Endothelial cell of umbilical vein (primary cell): ENCODE data around the gene SLC23A2. TPM values are rescaled to one million over a fixed set of nuclear protein-coding genes. Genes with fewer than 3 reads are reported as not detected.
"Not testable (repeated sequence)": the region's sequence is repeated elsewhere in the genome, so short reads cannot be mapped to it uniquely, and the experiment has no call there.

ENCODE experiments used
- BruUV-seq: library from RNA; stranded (reverse); fragments of 400-500 nt; replicated peaks from 2 replicates; lab custom pipeline; 2021; lab: Mats Ljungman, UMichigan
- CTCF ChIA-PET: fragments of 300-600, 350-600 bp; sonication (Branson Sonifier 250); formaldehyde crosslinking; loops from one replicate; lab custom pipeline; 2021; ENCODE audit warnings: antibody characterized with exemption, inconsistent platforms; lab: Charles Lee
- POLR2A ChIA-PET: fragments of 300-600, 350-600 bp; sonication (Branson Sonifier 250); formaldehyde crosslinking; loops from one replicate; lab custom pipeline; 2021; ENCODE audit warnings: antibody characterized with exemption, inconsistent platforms; lab: Charles Lee
- DNase-seq: peaks from one replicate; pipeline ENCODE4 v3.0.0-alpha.2; 2011; ENCODE audit warnings: low read depth, low spot score
- FAIRE-seq: peaks from 2 replicates; lab custom pipeline; 2011; peaks lifted over from hg19 to GRCh38; lab: Jason Lieb, UNC
- H2AFZ ChIP-seq: 2 replicates; pipeline ENCODE4 v1.6.0; 2012; ENCODE audit warnings: low read depth, low read length, control low read depth, inconsistent platforms
- H3K27ac ChIP-seq: 2 replicates; pipeline ENCODE4 v1.5.1; 2011; ENCODE audit warnings: low read depth, mild to moderate bottlenecking, control low read depth, low read length, moderate library complexity; ENCODE audit not compliant: insufficient read depth
- H3K27me3 ChIP-seq, 2 experiments: 2 replicates each; pipeline versions ENCODE4 v1.6.0 to v1.6.1; 2011; ENCODE audit warnings: low read length in 2 of 2, mixed read lengths in 1 of 2; ENCODE audit not compliant: control insufficient read depth in 2 of 2, insufficient read depth in 2 of 2
- H3K36me3 ChIP-seq, 2 experiments: 2 replicates in 1 of 2; 3 replicates in 1 of 2; pipeline ENCODE4 v1.5.1; 2011; ENCODE audit warnings: low read length in 2 of 2, mild to moderate bottlenecking in 1 of 2, moderate library complexity in 1 of 2; ENCODE audit not compliant: control insufficient read depth in 2 of 2, insufficient read depth in 2 of 2; ENCODE audit errors: extremely low read depth in 1 of 2
- H3K4me1 ChIP-seq: 3 replicates; pipeline ENCODE4 v1.5.1; 2011; ENCODE audit warnings: mild to moderate bottlenecking, low read length; ENCODE audit not compliant: control insufficient read depth, insufficient read depth; ENCODE audit errors: extremely low read depth
- H3K4me2 ChIP-seq: 2 replicates; pipeline ENCODE4 v1.6.1; 2011; ENCODE audit warnings: low read length, control low read depth, mixed read lengths; ENCODE audit not compliant: insufficient read depth
- H3K4me3 ChIP-seq, 3 experiments: fragments of 200-600 bp in 1 of 3; sonication (generic), shearing (Covaris generic) in 1 of 3; replicated peaks in 1 of 3; 2 replicates each; pipeline ENCODE4 v1.5.1; 2011 to 2016; ENCODE audit warnings: control low read depth in 3 of 3, low read length in 3 of 3, mild to moderate bottlenecking in 2 of 3, inconsistent platforms in 1 of 3, low read depth in 1 of 3, moderate library complexity in 1 of 3; ENCODE audit not compliant: insufficient read depth in 1 of 3
- H3K79me2 ChIP-seq: 2 replicates; pipeline ENCODE4 v1.6.0; 2012; ENCODE audit warnings: low read length, inconsistent platforms; ENCODE audit not compliant: control insufficient read depth, insufficient read depth
- H3K9ac ChIP-seq: replicated peaks from 2 replicates; pipeline ENCODE3; 2011; ENCODE audit warnings: low read length, control low read depth; ENCODE audit not compliant: insufficient read depth; ENCODE audit errors: extremely low read depth
- H3K9me1 ChIP-seq: replicated peaks from 3 replicates; pipeline ENCODE4 v1.6.0; 2011; ENCODE audit warnings: mild to moderate bottlenecking, low read length; ENCODE audit not compliant: control insufficient read depth, insufficient read depth; ENCODE audit errors: extremely low read depth
- H3K9me3 ChIP-seq: replicated peaks from 2 replicates; pipeline ENCODE4 v1.5.1; 2012; ENCODE audit warnings: low read length, inconsistent platforms; ENCODE audit not compliant: control insufficient read depth, insufficient read depth
- H4K20me1 ChIP-seq: replicated peaks from 2 replicates; pipeline ENCODE3; 2011; ENCODE audit warnings: mild to moderate bottlenecking, low read length; ENCODE audit not compliant: control insufficient read depth, insufficient read depth; ENCODE audit errors: extremely low read depth
- EZH2 ChIP-seq: IDR thresholded peaks from 2 replicates; pipeline ENCODE4 v1.6.1; 2012; ENCODE audit warnings: borderline replicate concordance, low read depth, mild to moderate bottlenecking, moderate library complexity, low read length, inconsistent platforms; ENCODE audit not compliant: severe bottlenecking
- FOS ChIP-seq: IDR thresholded peaks from 2 replicates; pipeline ENCODE4 v1.6.1; 2011; ENCODE audit warnings: mild to moderate bottlenecking, low read length, moderate library complexity, borderline replicate concordance; ENCODE audit not compliant: insufficient read depth
- GATA2 ChIP-seq: IDR thresholded peaks from 2 replicates; pipeline ENCODE4 v1.7.0; 2011; ENCODE audit warnings: low read depth, mild to moderate bottlenecking, moderate library complexity, mixed read lengths, low read length; ENCODE audit not compliant: insufficient read length, insufficient read depth
- JUN ChIP-seq: IDR thresholded peaks from 2 replicates; pipeline ENCODE4 v1.6.1; 2011; ENCODE audit warnings: borderline replicate concordance, low read depth; ENCODE audit not compliant: insufficient read length, insufficient read depth
- MYC ChIP-seq: IDR thresholded peaks from one replicate; pipeline ENCODE4 v1.6.1; 2011; ENCODE audit warnings: mild to moderate bottlenecking, low read depth, low read length
- POLR2A ChIP-seq: IDR thresholded peaks from 2 replicates; pipeline ENCODE4 v1.6.1; 2012; ENCODE audit warnings: low read depth, mild to moderate bottlenecking, control low read depth, low read length
- POLR2AphosphoS5 ChIP-seq: IDR thresholded peaks from 2 replicates; pipeline ENCODE4 v1.6.1; 2012; ENCODE audit warnings: low read depth, mild to moderate bottlenecking, control low read depth, low read length, moderate library complexity; ENCODE audit not compliant: insufficient read depth
- dilution Hi-C: fragments of 300-500 bp; cut with MboI; formaldehyde crosslinking; loops from one replicate; pipeline ENCODE4 v1.15.0; 2019; ENCODE audit warnings: low sequenced_read_pairs; ENCODE audit not compliant: extremely low pct_ligation_motif_present
- intact Hi-C: fragments of 100-400 bp; cut with micrococcal nuclease; formaldehyde crosslinking; loops from one replicate; pipeline ENCODE4 v1.10.0; 2022
- polyA plus RNA-seq, 4 experiments: library from polyadenylated mRNA; depleted of rRNA in 3 of 4; stranded (reverse) in 3 of 4; unstranded in 1 of 4; fragments of >200 nt; gene quantifications; 2 replicates each; pipeline versions ENCODE4 v1.2.1 to v1.2.3, GENCODE V29; 2011 to 2012; ENCODE audit warnings: missing spikeins in 1 of 4
- total RNA-seq: library from RNA; stranded (reverse); gene quantifications from 2 replicates; pipeline ENCODE4 v1.2.3, GENCODE V29; 2021
- TF ChIP-seq, protein P1 (sequence below), 2 donors: IDR thresholded peaks; 1 replicate in 1 of 2; 2 replicates in 1 of 2; pipeline ENCODE4 v1.5.1; 2011; ENCODE audit warnings: low read length in 2 of 2, mild to moderate bottlenecking in 2 of 2, moderate library complexity in 2 of 2, control low read depth in 1 of 2, inconsistent platforms in 1 of 2, low read depth in 1 of 2; ENCODE audit not compliant: insufficient read depth in 1 of 2; ENCODE audit errors: extremely low read depth in 1 of 2
- TF ChIP-seq, protein P2 (sequence below): IDR thresholded peaks from 2 replicates; pipeline ENCODE4 v1.6.1; 2011; ENCODE audit not compliant: insufficient read depth, insufficient read length

SLC23A2 gene
- total and polyA plus RNA-seq, 2 donors (not counting 3 experiments of a cell fraction or from before 2014, with no cell fraction given) = 24.4 to 24.5 TPM

DNA sequence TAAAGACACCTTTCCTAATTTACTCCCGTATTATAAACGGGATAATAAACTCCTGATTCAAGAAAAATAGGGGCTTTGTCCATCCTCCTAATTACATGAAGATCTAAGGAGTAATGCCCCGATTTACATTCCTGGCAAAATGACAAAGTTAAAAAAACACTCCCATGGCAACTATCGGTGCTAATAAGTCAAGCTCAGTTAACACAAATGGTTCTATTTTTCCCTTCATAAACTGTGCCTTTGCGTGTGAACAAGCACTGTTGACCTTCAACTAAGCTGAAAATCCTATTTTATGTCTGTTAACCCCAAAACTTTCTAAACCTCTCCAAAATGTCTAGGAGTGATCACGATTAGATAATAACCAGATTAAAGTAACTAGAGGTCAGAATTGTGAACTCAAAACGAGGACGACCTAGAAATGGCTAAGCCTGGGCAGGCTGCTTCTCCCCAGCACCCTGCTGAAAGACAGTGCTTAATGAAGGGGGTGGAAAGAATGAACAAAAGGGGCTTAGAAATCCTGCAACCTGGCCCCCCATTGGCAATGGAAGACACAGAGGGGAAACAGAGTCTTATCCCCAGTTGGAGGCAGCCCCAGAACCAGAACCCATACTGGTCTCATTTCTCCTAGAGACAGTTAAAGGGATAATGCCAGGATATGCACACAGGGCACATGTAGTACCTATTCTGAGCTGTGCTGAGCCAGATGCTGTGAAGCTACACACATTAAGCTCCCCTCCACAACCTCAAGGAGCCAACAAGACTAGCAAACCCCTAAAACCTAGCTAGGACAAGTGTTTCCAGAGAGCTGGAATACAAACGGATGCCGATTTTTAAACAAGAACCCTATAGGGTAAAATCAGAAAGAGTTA, 23.0 kb downstream of the SLC23A2 start:
- H3K9me1 ChIP-seq = no peaks in the 10 kb centered on the region
- TF ChIP-seq POLR2A = no peak
- TF ChIP-seq, protein P1, sequence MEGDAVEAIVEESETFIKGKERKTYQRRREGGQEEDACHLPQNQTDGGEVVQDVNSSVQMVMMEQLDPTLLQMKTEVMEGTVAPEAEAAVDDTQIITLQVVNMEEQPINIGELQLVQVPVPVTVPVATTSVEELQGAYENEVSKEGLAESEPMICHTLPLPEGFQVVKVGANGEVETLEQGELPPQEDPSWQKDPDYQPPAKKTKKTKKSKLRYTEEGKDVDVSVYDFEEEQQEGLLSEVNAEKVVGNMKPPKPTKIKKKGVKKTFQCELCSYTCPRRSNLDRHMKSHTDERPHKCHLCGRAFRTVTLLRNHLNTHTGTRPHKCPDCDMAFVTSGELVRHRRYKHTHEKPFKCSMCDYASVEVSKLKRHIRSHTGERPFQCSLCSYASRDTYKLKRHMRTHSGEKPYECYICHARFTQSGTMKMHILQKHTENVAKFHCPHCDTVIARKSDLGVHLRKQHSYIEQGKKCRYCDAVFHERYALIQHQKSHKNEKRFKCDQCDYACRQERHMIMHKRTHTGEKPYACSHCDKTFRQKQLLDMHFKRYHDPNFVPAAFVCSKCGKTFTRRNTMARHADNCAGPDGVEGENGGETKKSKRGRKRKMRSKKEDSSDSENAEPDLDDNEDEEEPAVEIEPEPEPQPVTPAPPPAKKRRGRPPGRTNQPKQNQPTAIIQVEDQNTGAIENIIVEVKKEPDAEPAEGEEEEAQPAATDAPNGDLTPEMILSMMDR (IDR thresholded peaks at IDR 0.05; ENCODE audit: extremely low read depth in 1 of 2, insufficient read depth in 1 of 2, low read depth in 1 of 2, low read length in 2 of 2) = no peak
- TF ChIP-seq FOS = no peak
- TF ChIP-seq, protein P2, sequence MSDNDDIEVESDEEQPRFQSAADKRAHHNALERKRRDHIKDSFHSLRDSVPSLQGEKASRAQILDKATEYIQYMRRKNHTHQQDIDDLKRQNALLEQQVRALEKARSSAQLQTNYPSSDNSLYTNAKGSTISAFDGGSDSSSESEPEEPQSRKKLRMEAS = no peak
- TF ChIP-seq JUN = no peak
- TF ChIP-seq MYC = no peak
- TF ChIP-seq POLR2AphosphoS5 = no peak
- no peak for TF ChIP-seq GATA2
- no peak for TF ChIP-seq EZH2
- DNase-seq (peak; percentile 70), FAIRE-seq (no peak)
- H3K9me3 ChIP-seq = no peaks in the 10 kb centered on the region
- intact Hi-C loops = no loop called here
- H3K27me3 ChIP-seq = no peaks in the 10 kb centered on the region
- dilution Hi-C loops = no loop called here
- CTCF ChIA-PET = interaction anchor here (0.8 to 1.5 kb wide), 3 partner anchors 10 to 148 kb away, joined by 3 to 4 read pairs (median 3); partner anchors contain the start of gene CDS2
- no TSS peak for BruUV-seq
- H3K4me2 ChIP-seq = no peak overlapping the region
- H3K36me3 ChIP-seq = no peaks in the 10 kb centered on the region
- peaks cover 16% of the 10 kb centered on the region for H3K79me2 ChIP-seq
- no peaks in the 10 kb centered on the region for H4K20me1 ChIP-seq
- peaks cover 16% of the 10 kb centered on the region for H3K4me1 ChIP-seq
- no peak overlapping the region for H3K4me3 ChIP-seq
- POLR2A ChIA-PET = no interaction called here
- H3K27ac ChIP-seq = no peak overlapping the region
- no peak overlapping the region for H3K9ac ChIP-seq
- H2AFZ ChIP-seq = peak overlapping the region; percentile 30

DNA sequence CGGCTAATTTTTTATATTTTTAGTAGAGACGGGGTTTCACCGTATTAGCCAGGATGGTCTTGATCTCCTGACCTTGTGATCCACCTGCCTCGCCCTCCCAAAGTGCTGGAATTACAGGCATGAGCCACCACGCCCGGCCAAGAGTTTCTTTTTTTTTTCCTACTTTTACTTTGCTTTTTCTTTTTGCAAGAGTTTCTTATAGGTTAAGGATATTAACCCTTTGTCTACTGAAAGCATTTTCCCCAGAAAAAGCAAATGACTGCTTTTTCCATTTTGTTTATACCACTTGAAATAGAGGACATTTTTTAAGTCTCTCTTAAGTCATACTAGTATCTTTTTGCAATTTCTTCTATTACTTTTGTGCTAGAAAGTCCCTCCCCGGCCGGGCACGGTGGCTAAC, 25.3 kb downstream of the SLC23A2 start:
- BruUV-seq = not testable (repeated sequence)

More for the DNA sequence above, 25.3 kb downstream of the SLC23A2 start:
- CTCF ChIA-PET, H3K27ac ChIP-seq, intact Hi-C loops, dilution Hi-C loops, H3K4me3 ChIP-seq, H2AFZ ChIP-seq, H3K36me3 ChIP-seq, H3K9me3 ChIP-seq, H4K20me1 ChIP-seq, H3K9me1 ChIP-seq, DNase-seq, H3K27me3 ChIP-seq, H3K4me2 ChIP-seq, H3K9ac ChIP-seq, POLR2A ChIA-PET, FAIRE-seq: not testable (repeated sequence)
- Histone ChIP-seq H3K79me2 (peaks cover 24% of the 10 kb centered on the region), H3K4me1 (peaks cover 30% of the 10 kb centered on the region)
